T-cell (primary cell): ENCODE data around the gene ZNF804A. TPM values are rescaled to one million over a fixed set of nuclear protein-coding genes. Genes with fewer than 3 reads are reported as not detected.

Source experiments
- ATAC-seq, 4 experiments: fragments of 200-7000 bp in 3 of 4; fragments of 150-1000 bp in 1 of 4; cut with Tn5 transposase; replicated peaks in 1 of 4; 1 replicate in 3 of 4; 2 replicates in 1 of 4; pipeline ENCODE4 v1.10.0; 2021; ENCODE audit warnings: moderate library complexity in 3 of 4, mild to moderate bottlenecking in 2 of 4, moderate number of reproducible peaks in 1 of 4
- CTCF ChIA-PET, 2 donors: fragments of 300-600 bp; sonication (Branson Sonifier 250); formaldehyde crosslinking; loops; one replicate each; lab custom pipeline; 2022; ENCODE audit warnings: antibody characterized with exemption in 2 of 2; lab: Charles Lee
- POLR2A ChIA-PET, 2 donors: fragments of 300-600 bp; sonication (Branson Sonifier 250); formaldehyde crosslinking; loops; one replicate each; lab custom pipeline; 2022; ENCODE audit warnings: antibody characterized with exemption in 2 of 2; lab: Charles Lee
- DNase-seq, 35 experiments: peaks; one replicate each; pipeline versions ENCODE4 v3.0.0 to v3.0.0-alpha.2; 2013 to 2023
- H3K27ac ChIP-seq: one replicate; pipeline ENCODE4 v1.5.1; 2013; ENCODE audit warnings: low read length
- H3K27me3 ChIP-seq, 2 experiments: replicated peaks in 1 of 2; 1 replicate in 1 of 2; 2 replicates in 1 of 2; pipeline versions ENCODE4 v1.6.1 to v1.7.0; 2013; ENCODE audit warnings: low read length in 1 of 2, mixed read lengths in 1 of 2; ENCODE audit not compliant: control insufficient read depth in 2 of 2, insufficient read depth in 2 of 2; ENCODE audit errors: extremely low read depth in 1 of 2
- H3K36me3 ChIP-seq, 2 donors: 1 replicate in 1 of 2; 2 replicates in 1 of 2; pipeline versions ENCODE4 v1.6.1 to v1.7.0; 2013; ENCODE audit warnings: low read length in 1 of 2; ENCODE audit not compliant: control insufficient read depth in 2 of 2, insufficient read depth in 1 of 2; ENCODE audit errors: extremely low read depth in 1 of 2
- H3K4me1 ChIP-seq, 2 experiments: 1 replicate in 1 of 2; 2 replicates in 1 of 2; pipeline versions ENCODE4 v1.6.1 to v1.7.0; 2013; ENCODE audit warnings: low read length in 2 of 2, mixed read lengths in 1 of 2; ENCODE audit not compliant: insufficient read depth in 2 of 2, control insufficient read depth in 1 of 2; ENCODE audit errors: extremely low read depth in 1 of 2
- H3K4me3 ChIP-seq, 2 donors: 1 replicate in 1 of 2; 2 replicates in 1 of 2; pipeline versions ENCODE4 v1.5.1 to v1.7.0; 2013; ENCODE audit warnings: mild to moderate bottlenecking in 2 of 2, low read length in 1 of 2, moderate library complexity in 1 of 2; ENCODE audit not compliant: control insufficient read depth in 1 of 2; ENCODE audit errors: extremely low read depth in 1 of 2
- H3K9me3 ChIP-seq: 2 replicates; pipeline ENCODE4 v1.7.0; 2013
- H3K27ac Mint-ChIP-seq, 2 donors: one replicate each; pipeline ENCODE4 v1.8.0; 2020 to 2021; ENCODE audit warnings: mild to moderate bottlenecking in 2 of 2, mixed read lengths in 2 of 2
- H3K27me3 Mint-ChIP-seq, 2 donors: one replicate each; pipeline ENCODE4 v1.8.0; 2021 to 2022; ENCODE audit warnings: mixed read lengths in 2 of 2
- H3K36me3 Mint-ChIP-seq: one replicate; pipeline ENCODE4 v1.8.0; 2021; ENCODE audit warnings: mixed read lengths
- H3K4me1 Mint-ChIP-seq, 3 donors: one replicate each; pipeline ENCODE4 v1.8.0; 2020 to 2022; ENCODE audit warnings: mixed read lengths in 3 of 3, mild to moderate bottlenecking in 1 of 3
- H3K4me3 Mint-ChIP-seq, 3 donors: one replicate each; pipeline ENCODE4 v1.8.0; 2020 to 2022; ENCODE audit warnings: mild to moderate bottlenecking in 3 of 3, mixed read lengths in 3 of 3, moderate library complexity in 3 of 3
- H3K9me3 Mint-ChIP-seq, 3 donors: one replicate each; pipeline ENCODE4 v1.8.0; 2020 to 2022; ENCODE audit warnings: mixed read lengths in 3 of 3
- WGBS: methylation state at CpG from one replicate; pipeline ENCODE4 v1.1.5; 2013; ENCODE audit warnings: missing lambda C conversion rate; ENCODE audit not compliant: insufficient coverage; 5-methylcytosine and 5-hydroxymethylcytosine counted together
- total RNA-seq, 35 experiments: library from RNA in 6 of 35; stranded (reverse) in 6 of 35; fragments of 120-200 nt in 1 of 35; gene quantifications; one replicate each; pipeline versions ENCODE4 v1.2.1 to v1.2.4 and lab custom pipeline; 2013 to 2026

ZNF804A gene
- total RNA-seq, 5 donors from 2014 or later (not counting 1 experiment from before 2014, with no cell fraction given): 0.06 to 0.13 (median 0.06) TPM; not detected in 2

DNA sequence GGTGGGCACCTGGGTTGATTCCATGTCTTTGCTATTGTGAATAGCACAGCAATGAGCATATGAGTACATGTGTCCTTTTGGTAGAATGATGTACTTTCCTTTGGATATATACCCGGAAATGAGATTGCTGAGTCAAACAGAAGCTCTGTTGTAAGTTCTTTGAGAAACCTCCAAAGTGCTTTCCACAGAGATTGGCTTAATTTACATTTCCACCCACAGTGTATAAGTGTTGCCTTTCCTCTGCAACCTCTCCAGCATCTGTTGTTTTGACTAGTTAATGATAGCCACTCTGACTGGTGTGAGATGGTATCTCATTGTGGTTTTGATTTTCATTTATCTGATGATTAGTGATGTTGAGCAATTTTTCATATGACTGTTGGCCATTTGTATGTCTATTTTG, 194.8 kb downstream of the ZNF804A start:
- DNase-seq (no peak), ATAC-seq (no peak)
- Histone ChIP-seq H3K4me1 (no peaks in the 10 kb centered on the region), H3K4me3 (no peak overlapping the region), H3K36me3 (no peaks in the 10 kb centered on the region), H3K27me3 (no peaks in the 10 kb centered on the region), H3K27ac (no peak overlapping the region), H3K9me3 (peaks cover 3% of the 10 kb centered on the region)
- Mint-ChIP-seq H3K4me3 (no peak overlapping the region), H3K4me1 (no peaks in the 10 kb centered on the region), H3K36me3 (no peaks in the 10 kb centered on the region), H3K27ac (no peak overlapping the region), H3K27me3 (no peaks in the 10 kb centered on the region), H3K9me3 (peaks cover 21 to 36% (median 23%) of the 10 kb centered on the region in 3 donors)
- WGBS: no CpG with 5 or more reads among the region's 1 CpG
- POLR2A ChIA-PET: no interaction called here
- CTCF ChIA-PET: no interaction called here

DNA sequence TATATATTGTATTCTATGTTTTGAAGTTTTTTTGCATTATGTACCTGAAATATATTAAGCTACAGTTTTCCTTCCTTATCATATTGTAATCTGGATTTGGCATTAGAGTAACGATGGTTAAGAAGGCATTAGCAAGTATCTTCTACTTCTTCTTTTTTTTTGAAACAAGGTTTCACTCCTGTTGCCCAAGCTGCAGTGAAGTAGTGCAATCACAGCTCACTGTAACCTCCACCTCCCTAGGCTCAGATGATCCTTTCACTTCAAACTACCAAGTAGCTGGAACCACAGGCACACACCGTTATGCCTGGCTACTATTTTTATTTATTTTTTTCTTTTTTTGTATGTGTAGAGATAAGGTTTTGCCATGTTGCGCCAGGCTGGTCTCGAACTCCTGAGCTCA, 201.1 kb downstream of the ZNF804A start:
- peaks cover 1 to 29% (median 14%) of the 10 kb centered on the region in 3 donors for H3K9me3 Mint-ChIP-seq
- no peaks in the 10 kb centered on the region for H3K4me1 Mint-ChIP-seq
- Histone ChIP-seq H3K4me1 (no peaks in the 10 kb centered on the region), H3K4me3 (no peak overlapping the region), H3K9me3 (no peaks in the 10 kb centered on the region), H3K27me3 (no peaks in the 10 kb centered on the region), H3K27ac (no peak overlapping the region), H3K36me3 (no peaks in the 10 kb centered on the region)
- no peaks in the 10 kb centered on the region for H3K27me3 Mint-ChIP-seq
- no peaks in the 10 kb centered on the region for H3K36me3 Mint-ChIP-seq
- H3K27ac Mint-ChIP-seq: no peak overlapping the region
- ChIA-PET CTCF (no interaction called here), POLR2A (interaction anchor here in 1 of 2 donors (0.6 kb wide), 1 partner anchor 15 kb away, joined by 3 read pairs; no protein-coding TSS in a partner anchor)
- ATAC-seq (no peak), DNase-seq (no peak)
- 94% methylated on average over 2 of the region's 4 CpGs for WGBS
- H3K4me3 Mint-ChIP-seq: no peak overlapping the region

DNA sequence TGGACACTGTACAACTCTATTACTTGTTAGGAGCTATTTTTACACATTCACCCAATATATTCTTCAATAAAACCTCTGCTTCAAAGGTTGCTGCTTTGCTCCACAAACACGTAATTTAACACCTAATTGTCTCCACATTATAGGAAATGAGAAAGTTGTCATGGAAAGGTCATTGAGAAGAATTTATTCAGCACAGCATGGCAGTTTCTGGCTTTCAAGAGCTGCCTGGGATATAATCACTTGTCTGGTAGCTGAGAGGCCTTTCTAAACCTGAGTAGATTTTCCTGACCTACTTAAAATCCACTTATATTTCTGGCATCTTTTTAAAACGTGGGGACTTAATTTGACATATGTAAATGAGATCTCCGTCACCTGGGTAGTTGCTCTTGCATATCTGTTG, 216.1 kb downstream of the ZNF804A start:
- DNase-seq (no peak), ATAC-seq (no peak)
- Mint-ChIP-seq H3K36me3 (no peaks in the 10 kb centered on the region), H3K4me1 (no peaks in the 10 kb centered on the region), H3K27me3 (no peaks in the 10 kb centered on the region), H3K4me3 (no peak overlapping the region), H3K27ac (no peak overlapping the region), H3K9me3 (peaks cover 9 to 13% (median 10%) of the 10 kb centered on the region in 3 donors)
- Histone ChIP-seq H3K27ac (no peak overlapping the region), H3K9me3 (peaks cover 2% of the 10 kb centered on the region), H3K36me3 (no peaks in the 10 kb centered on the region), H3K4me1 (no peaks in the 10 kb centered on the region), H3K27me3 (no peaks in the 10 kb centered on the region), H3K4me3 (no peak overlapping the region)
- CTCF ChIA-PET: no interaction called here
- POLR2A ChIA-PET: interaction anchor here in 1 of 2 donors (0.6 kb wide), 1 partner anchor 15 kb away, joined by 3 read pairs; no protein-coding TSS in a partner anchor
- WGBS: 60% methylated on average over 1 of the region's 3 CpGs

DNA sequence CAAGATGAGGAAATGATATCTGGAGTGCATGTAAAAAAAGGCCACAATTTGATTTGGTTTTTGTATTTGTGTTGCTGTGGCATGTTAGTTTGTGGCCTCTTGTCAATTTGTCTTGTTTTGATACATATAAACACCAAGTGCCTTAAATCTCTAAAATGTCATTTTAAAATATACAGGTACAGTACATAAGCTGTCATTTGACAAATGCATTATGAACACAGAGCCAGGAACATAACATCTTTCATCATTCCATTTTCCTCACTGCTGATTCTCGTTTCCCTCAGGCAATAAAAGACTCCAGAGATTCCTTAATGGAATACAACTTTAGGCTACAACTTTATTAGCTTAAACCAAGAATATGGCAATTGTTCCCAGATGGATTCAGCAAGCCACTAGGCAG, 217.5 kb downstream of the ZNF804A start:
- ATAC-seq (no peak), DNase-seq (no peak)
- H3K27ac ChIP-seq: no peak overlapping the region
- H3K27me3 Mint-ChIP-seq: no peaks in the 10 kb centered on the region
- POLR2A ChIA-PET: no interaction called here
- H3K4me1 ChIP-seq: no peaks in the 10 kb centered on the region
- peaks cover 13 to 16% (median 14%) of the 10 kb centered on the region in 3 donors for H3K9me3 Mint-ChIP-seq
- 14% methylated on average over 1 of the region's 1 CpG for WGBS
- no peaks in the 10 kb centered on the region for H3K36me3 Mint-ChIP-seq
- H3K9me3 ChIP-seq: peaks cover 2% of the 10 kb centered on the region
- no peaks in the 10 kb centered on the region for H3K27me3 ChIP-seq
- no peak overlapping the region for H3K27ac Mint-ChIP-seq
- CTCF ChIA-PET: no interaction called here
- no peaks in the 10 kb centered on the region for H3K36me3 ChIP-seq
- H3K4me1 Mint-ChIP-seq: no peaks in the 10 kb centered on the region
- no peak overlapping the region for H3K4me3 Mint-ChIP-seq
- no peak overlapping the region for H3K4me3 ChIP-seq

DNA sequence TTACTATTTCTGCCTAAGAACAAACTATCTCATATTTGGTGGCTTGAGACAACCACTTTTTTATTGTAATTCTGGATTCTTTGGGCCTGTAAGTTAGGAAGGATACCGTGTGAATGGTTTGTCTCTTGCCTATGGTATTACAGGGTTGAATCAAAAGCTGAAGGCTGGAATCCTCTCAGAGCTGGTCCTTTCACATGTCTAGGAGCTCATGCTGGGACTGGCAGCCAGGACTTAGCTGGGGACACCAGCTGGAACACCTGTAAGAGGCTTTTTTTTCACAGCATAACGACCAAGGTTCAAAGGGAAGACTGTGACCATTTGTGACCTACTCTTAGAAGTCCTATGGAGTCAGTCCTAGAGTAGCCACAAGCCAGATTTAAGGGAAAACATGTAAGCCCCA, 226.3 kb downstream of the ZNF804A start:
- Mint-ChIP-seq H3K36me3 (no peaks in the 10 kb centered on the region), H3K4me3 (no peak overlapping the region), H3K27me3 (no peaks in the 10 kb centered on the region), H3K9me3 (peaks cover 2 to 9% (median 3%) of the 10 kb centered on the region in 3 donors), H3K4me1 (no peaks in the 10 kb centered on the region), H3K27ac (no peak overlapping the region)
- Histone ChIP-seq H3K36me3 (no peaks in the 10 kb centered on the region), H3K4me3 (no peak overlapping the region), H3K4me1 (no peaks in the 10 kb centered on the region), H3K27ac (no peak overlapping the region), H3K9me3 (no peaks in the 10 kb centered on the region), H3K27me3 (no peaks in the 10 kb centered on the region)
- ChIA-PET POLR2A (no interaction called here), CTCF (no interaction called here)
- ATAC-seq: no peak
- no peak for DNase-seq
- whole genome bisulfite sequencing: 50% methylated on average over 2 of the region's 2 CpGs

DNA sequence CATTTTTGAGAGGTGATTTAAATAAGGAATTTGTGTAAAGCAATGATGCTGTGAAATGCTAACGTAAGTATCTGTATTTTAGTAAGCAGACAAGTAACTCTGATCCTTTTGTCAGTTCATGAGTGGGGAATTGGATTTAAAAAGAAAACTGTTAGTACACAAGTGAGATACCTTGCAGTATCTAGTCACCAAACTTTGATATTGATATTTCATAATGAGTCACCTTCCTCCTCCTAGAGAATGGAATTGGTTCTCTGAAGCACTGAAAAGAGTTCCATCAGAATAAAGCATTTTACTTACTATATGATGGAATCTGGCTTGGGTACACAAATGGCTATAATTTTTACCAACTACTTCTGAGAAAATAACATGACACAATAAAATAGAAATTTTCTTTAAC, 232.2 kb downstream of the ZNF804A start:
- Mint-ChIP-seq H3K27me3 (no peaks in the 10 kb centered on the region), H3K4me1 (no peaks in the 10 kb centered on the region), H3K27ac (no peak overlapping the region), H3K4me3 (no peak overlapping the region), H3K9me3 (peaks cover 3 to 7% (median 5%) of the 10 kb centered on the region in 3 donors), H3K36me3 (no peaks in the 10 kb centered on the region)
- WGBS: no CpG with 5 or more reads among the region's 1 CpG
- H3K4me1 ChIP-seq: no peaks in the 10 kb centered on the region
- H3K4me3 ChIP-seq: no peak overlapping the region
- no peak for ATAC-seq
- H3K9me3 ChIP-seq: no peaks in the 10 kb centered on the region
- no peak for DNase-seq
- no peak overlapping the region for H3K27ac ChIP-seq
- CTCF ChIA-PET: no interaction called here
- no peaks in the 10 kb centered on the region for H3K27me3 ChIP-seq
- POLR2A ChIA-PET: no interaction called here
- H3K36me3 ChIP-seq: no peaks in the 10 kb centered on the region
